Ovary (tissue), 9 donors: ENCODE data around the gene STK24. TPM values are rescaled to one million over a fixed set of nuclear protein-coding genes. Genes with fewer than 3 reads are reported as not detected.
"Not testable (repeated sequence)": the region's sequence is repeated elsewhere in the genome, so short reads cannot be mapped to it uniquely, and the experiment has no call there.

Experiments
- DNase-seq, 5 donors: peaks; one replicate each; pipeline ENCODE4 v3.0.0-alpha.2; 2019 to 2020
- H3K27ac ChIP-seq, 2 donors: fragments of 200-600 bp; one replicate each; pipeline versions ENCODE4 v1.5.1 to v1.8.0; 2019 to 2022
- H3K27me3 ChIP-seq: fragments of 200-600 bp; one replicate; pipeline ENCODE4 v1.8.0; 2022
- H3K36me3 ChIP-seq: fragments of 200-600 bp; sonication (generic); one replicate; pipeline ENCODE4 v1.5.1; 2019
- H3K4me1 ChIP-seq: one replicate; pipeline ENCODE4 v1.8.1; 2013; ENCODE audit warnings: mild to moderate bottlenecking, moderate library complexity; ENCODE audit not compliant: insufficient read depth
- H3K4me3 ChIP-seq: fragments of 200-600 bp; sonication (generic); one replicate; pipeline ENCODE4 v1.5.1; 2017
- H3K9me3 ChIP-seq, 2 donors: fragments of 200-600 bp in 1 of 2; sonication (generic) in 1 of 2; one replicate each; pipeline versions ENCODE4 v1.5.1 to v1.8.1; 2013 to 2019; ENCODE audit warnings: mild to moderate bottlenecking in 1 of 2, moderate library complexity in 1 of 2
- CTCF ChIP-seq, 3 donors: fragments of 450-650 bp in 2 of 3; fragments of 200-600 bp in 1 of 3; IDR thresholded peaks; one replicate each; pipeline versions ENCODE4 v1.5.1 to v1.8.0; 2016 to 2022; ENCODE audit warnings: antibody characterized with exemption in 3 of 3, mild to moderate bottlenecking in 1 of 3
- EP300 ChIP-seq: sonication (generic); formaldehyde crosslinking; IDR thresholded peaks from one replicate; pipeline ENCODE4 v1.6.1; 2017; ENCODE audit warnings: antibody characterized with exemption
- POLR2A ChIP-seq: fragments of 450-650 bp; IDR thresholded peaks from one replicate; pipeline ENCODE4 v1.6.1; 2017; ENCODE audit warnings: antibody characterized with exemption, mild to moderate bottlenecking, moderate library complexity
- WGBS, 3 donors: extraction: QIAGEN DNeasy Blood & Tissue Kit in 1 of 3; methylation state at CpG; one replicate each; pipeline versions ENCODE4 v1.1.5 to v1.1.7; 2013 to 2017; 5-methylcytosine and 5-hydroxymethylcytosine counted together
- intact Hi-C, 4 donors: fragments of 100-400 bp; cut with DNase I; formaldehyde crosslinking; loops; one replicate each; pipeline versions ENCODE4 v1.11.0 to v1.15.1; 2022 to 2023
- polyA plus RNA-seq, 2 donors: library from polyadenylated mRNA; stranded (reverse); fragments of 200-250 nt in 1 of 2; fragments of 350-450 nt in 1 of 2; fragmentation: Illumina TruSeq in 1 of 2; extraction: RNeasy Lipid Tissue Mini Kit (QIAGEN cat#74804) in 1 of 2; gene quantifications; one replicate each; pipeline ENCODE4 v1.2.3, GENCODE V29; 2013 to 2014
- total RNA-seq, 7 donors: library from RNA; depleted of rRNA in 2 of 7; stranded (reverse); fragments of >200 nt in 2 of 7; fragmentation: NEBNext Ultra II Directional in 3 of 7; extraction: Animal tissue kit (Norgen Biotek cat#: 25700) in 3 of 7; gene quantifications; one replicate each; pipeline versions ENCODE4 v1.1.0 to v1.2.4, GENCODE V29; 2016 to 2023
- donor health status: DM: no; HTN: no; CAD: no; lungs with moderate emphysema.
- donor health status: DM: no; HTN: no; CAD: no.
- donor health status: Bipolar disorder and iron deficiency.
- donor health status: DM: yes; HTN: yes; CAD: no.
- donor health status: DM: no; HTN: no; CAD: no.
- donor health status: DM: yes; HTN: yes; CAD: no.

STK24 gene
- total and polyA plus RNA-seq, 9 donors: 34.0 to 153 (median 60.6) TPM

- H3K9me3 ChIP-seq: no peaks in the 10 kb centered on the region
- H3K27ac ChIP-seq: no peak overlapping the region
- intact Hi-C loops: no loop called here
- H3K36me3 ChIP-seq: no peaks in the 10 kb centered on the region
- no peaks in the 10 kb centered on the region for H3K27me3 ChIP-seq
- WGBS, 3 donors: 51 to 63% (median 57%) methylated on average over 2 of the region's 2 CpGs
- TF ChIP-seq CTCF (IDR thresholded peaks at IDR 0.05): no peak
- TF ChIP-seq EP300: no peak
- TF ChIP-seq POLR2A: no peak
- H3K4me1 ChIP-seq: no peaks in the 10 kb centered on the region
- H3K4me3 ChIP-seq: no peak overlapping the region
- DNase-seq: no peak
These were observed 22.8 kb upstream of the STK24 start for GRCh38 chr13:98599502-98600328.

- Histone ChIP-seq H3K9me3 (no peaks in the 10 kb centered on the region), H3K27me3 (no peaks in the 10 kb centered on the region), H3K36me3 (no peaks in the 10 kb centered on the region), H3K27ac (no peak overlapping the region), H3K4me1 (no peaks in the 10 kb centered on the region), H3K4me3 (no peak overlapping the region)
- no peak for DNase-seq
- intact Hi-C loops: no loop called here
- TF ChIP-seq POLR2A (no peak), EP300 (no peak), CTCF (IDR thresholded peaks at IDR 0.05) (no peak)
- WGBS, 3 donors: 38 to 57% (median 46%) methylated on average over 4 of the region's 4 CpGs
These were observed 21.1 kb upstream of the STK24 start for GRCh38 chr13:98598043-98598442.

GRCh38 chr13:98595134-98595533 lies 18.2 kb upstream of the STK24 start:
- 76 to 89% (median 83%) methylated on average over 3 of the region's 3 CpGs for WGBS, 3 donors

GRCh38 chr13:98592362-98592732 lies 15.4 kb upstream of the STK24 start:
- Histone ChIP-seq H3K27me3 (no peaks in the 10 kb centered on the region), H3K4me3 (no peak overlapping the region), H3K4me1 (no peaks in the 10 kb centered on the region), H3K36me3 (no peaks in the 10 kb centered on the region), H3K27ac (no peak overlapping the region), H3K9me3 (no peaks in the 10 kb centered on the region)
- no peak for TF ChIP-seq EP300
- WGBS, 3 donors: 78 to 80% (median 80%) methylated on average over 5 of the region's 5 CpGs
- intact Hi-C loops: no loop called here
- DNase-seq: no peak

More at GRCh38 chr13:98595134-98595533, 18.2 kb upstream of the STK24 start:
- no peak overlapping the region for H3K4me3 ChIP-seq
- H3K27ac ChIP-seq: no peak overlapping the region
- intact Hi-C loops: no loop called here
- H3K27me3 ChIP-seq: no peaks in the 10 kb centered on the region
- TF ChIP-seq POLR2A: no peak
- no peak for TF ChIP-seq CTCF (IDR thresholded peaks at IDR 0.05)
- no peak for TF ChIP-seq EP300
- no peaks in the 10 kb centered on the region for H3K4me1 ChIP-seq
- H3K9me3 ChIP-seq: no peaks in the 10 kb centered on the region
- no peaks in the 10 kb centered on the region for H3K36me3 ChIP-seq
- DNase-seq: no peak

- no peak for DNase-seq
- Histone ChIP-seq H3K9me3 (no peaks in the 10 kb centered on the region), H3K27me3 (no peaks in the 10 kb centered on the region), H3K27ac (no peak overlapping the region), H3K4me1 (no peaks in the 10 kb centered on the region), H3K36me3 (no peaks in the 10 kb centered on the region), H3K4me3 (no peak overlapping the region)
- no peak for TF ChIP-seq EP300
- no peak for TF ChIP-seq POLR2A
- no peak for TF ChIP-seq CTCF (IDR thresholded peaks at IDR 0.05)
- intact Hi-C loops: no loop called here
- 88 to 95% (median 92%) methylated on average over 2 of the region's 2 CpGs for WGBS, 3 donors
These were observed 14.9 kb upstream of the STK24 start for GRCh38 chr13:98591721-98592361.

- H3K36me3 ChIP-seq, H3K27ac ChIP-seq, H3K27me3 ChIP-seq, H3K4me3 ChIP-seq, DNase-seq, H3K4me1 ChIP-seq, H3K9me3 ChIP-seq, intact Hi-C loops: not testable (repeated sequence)
- WGBS, 3 donors: 94 to 96% (median 96%) methylated on average over 6 of the region's 6 CpGs
These were observed 13.6 kb upstream of the STK24 start for GRCh38 chr13:98590471-98590870.

GRCh38 chr13:98589516-98589915 lies 12.6 kb upstream of the STK24 start:
- not testable (repeated sequence) for H3K27me3 ChIP-seq, H3K36me3 ChIP-seq, H3K4me3 ChIP-seq, DNase-seq, H3K9me3 ChIP-seq, H3K4me1 ChIP-seq, H3K27ac ChIP-seq
- intact Hi-C loops: loop anchor here in 1 of 4 donors (10.0 kb wide), 1 partner anchor 55 kb away; no protein-coding TSS in a partner anchor
- 94 to 95% (median 95%) methylated on average over 12 of the region's 12 CpGs for WGBS, 3 donors
